ENCODE data around the gene UNC50. TPM values are rescaled to one million over a fixed set of nuclear protein-coding genes. Genes with fewer than 3 reads are reported as not detected.

The UNC50 gene
- total RNA-seq (10 to 100 TPM; 32.2 to 50.0 (median 42.4) TPM), polyA plus RNA-seq (10 to 100 TPM; 41.8 to 58.8 TPM)
- long read RNA-seq, donor 1, transcript UNC50-201 (6 exons, 1,143 nt): major isoform, 47 of 70 reads
- long read RNA-seq, donor 1, partial matches to known transcripts: 1 of 70 reads
- long read RNA-seq, donor 1, other reads (novel, unspliced or antisense): 21 of 70 reads
- long read RNA-seq, donor 2, transcript UNC50-201 (6 exons, 1,143 nt): major isoform, 51 of 51 reads
- long read RNA-seq, donor 2, partial matches to known transcripts: 0 of 51 reads
- long read RNA-seq, donor 2, other reads (novel, unspliced or antisense): 0 of 51 reads
- long read RNA-seq, donor 3, transcript UNC50-201 (6 exons, 1,143 nt): major isoform, 30 of 49 reads
- long read RNA-seq, donor 3, partial matches to known transcripts: 5 of 49 reads
- long read RNA-seq, donor 3, other reads (novel, unspliced or antisense): 12 of 49 reads

- Histone ChIP-seq H3K4me1 (ENCODE audit: insufficient read depth) (peaks cover 18% of the 10 kb centered on the region), H3K27me3 (no peaks in the 10 kb centered on the region), H3K9me3 (no peaks in the 10 kb centered on the region), H3K36me3 (no peaks in the 10 kb centered on the region), H3K27ac (peak within 1 kb of the TSS; percentile 82 to 93), H3K4me3 (peak within 1 kb of the TSS; percentile 95)
- peak; percentile 86 to 93 (median 91) for DNase-seq
- WGBS, 3 donors: 0 to 1% (median 0%) methylated on average over 80 to 93 of the region's 93 CpGs
- intact Hi-C loops (cut with DNase I): loop anchor here in 1 of 4 donors (10.0 kb wide), 1 partner anchor 154 kb away; no protein-coding TSS in a partner anchor
- TF ChIP-seq CTCF (IDR thresholded peaks at IDR 0.05) (peak in 1 of 3 donors; percentile 30), POLR2A (IDR thresholded peaks at IDR 0.05) (peak; percentile 81), EP300 (IDR thresholded peaks at IDR 0.05) (no peak)
These were observed at the start of gene UNC50, which contains the start of gene COA5 for GRCh38 chr2:98608116-98608961. Gene UNC50 (plus strand): TSS chr2:98608589. CDS start chr2:98609760, 1,171 bp downstream. Gene COA5 (minus strand): TSS chr2:98608512. CDS start chr2:98608405, 107 bp downstream.

GRCh38 chr2:98558852-98559530 lies 49.4 kb upstream of the UNC50 start:
- no peaks in the 10 kb centered on the region for H3K36me3 ChIP-seq
- intact Hi-C loops (cut with DNase I): no loop called here
- WGBS, 3 donors: 87 to 91% (median 91%) methylated on average over 16 of the region's 16 CpGs
- H3K4me1 ChIP-seq (ENCODE audit: insufficient read depth): peaks cover 10% of the 10 kb centered on the region
- H3K27ac ChIP-seq: no peak overlapping the region
- DNase-seq: no peak
- no peak for TF ChIP-seq EP300 (IDR thresholded peaks at IDR 0.05)
- TF ChIP-seq CTCF (IDR thresholded peaks at IDR 0.05): no peak
- no peak overlapping the region for H3K4me3 ChIP-seq
- no peaks in the 10 kb centered on the region for H3K9me3 ChIP-seq
- H3K27me3 ChIP-seq: no peaks in the 10 kb centered on the region

GRCh38 chr2:98559581-98559980 lies 48.8 kb upstream of the UNC50 start:
- no peak overlapping the region for H3K4me3 ChIP-seq
- H3K27ac ChIP-seq: no peak overlapping the region
- H3K4me1 ChIP-seq (ENCODE audit: insufficient read depth): peaks cover 10% of the 10 kb centered on the region
- no peaks in the 10 kb centered on the region for H3K27me3 ChIP-seq
- no peak for TF ChIP-seq CTCF (IDR thresholded peaks at IDR 0.05)
- no peak for TF ChIP-seq EP300 (IDR thresholded peaks at IDR 0.05)
- no peak for TF ChIP-seq POLR2A (IDR thresholded peaks at IDR 0.05)
- H3K9me3 ChIP-seq: no peaks in the 10 kb centered on the region
- H3K36me3 ChIP-seq: no peaks in the 10 kb centered on the region
- intact Hi-C loops (cut with DNase I): no loop called here
- no peak for DNase-seq
- WGBS, 3 donors: 88 to 92% (median 91%) methylated on average over 3 of the region's 3 CpGs

GRCh38 chr2:98560256-98560771 lies 48.1 kb upstream of the UNC50 start:
- Histone ChIP-seq H3K36me3 (no peaks in the 10 kb centered on the region), H3K27ac (no peak overlapping the region), H3K9me3 (no peaks in the 10 kb centered on the region), H3K27me3 (no peaks in the 10 kb centered on the region), H3K4me3 (no peak overlapping the region), H3K4me1 (ENCODE audit: insufficient read depth) (peaks cover 10% of the 10 kb centered on the region)
- intact Hi-C loops (cut with DNase I): loop anchor here in 1 of 4 donors (10.0 kb wide), 1 partner anchor 146 kb away; no protein-coding TSS in a partner anchor
- 36 to 59% (median 56%) methylated on average over 9 of the region's 9 CpGs for WGBS, 3 donors
- peak in 4 of 5 donors; percentile 27 to 47 (median 41) for DNase-seq
- TF ChIP-seq EP300 (IDR thresholded peaks at IDR 0.05): no peak
- TF ChIP-seq CTCF (IDR thresholded peaks at IDR 0.05): no peak
- TF ChIP-seq POLR2A (IDR thresholded peaks at IDR 0.05): no peak

Data from ovary (tissue), 10 donors.